SU-DHL-6 (cell line): ENCODE data around the gene C11orf86.

Experiments used
- H2AFZ ChIP-seq: fragments of 200-600 bp; sonication (generic); 2 replicates; pipeline ENCODE4 v1.6.1; 2014; ENCODE audit warnings: low read depth, mild to moderate bottlenecking, moderate library complexity, mixed read lengths, antibody characterized with exemption, low read length; ENCODE audit not compliant: severe bottlenecking
- H3F3A ChIP-seq: fragments of 200-600 bp; shearing (Covaris generic); 2 replicates; pipeline ENCODE4 v1.6.0; 2016; ENCODE audit warnings: antibody characterized with exemption, mild to moderate bottlenecking; ENCODE audit not compliant: insufficient read depth
- H3K27ac ChIP-seq: fragments of 200-600 bp; sonication (generic); 2 replicates; pipeline ENCODE4 v1.5.1; 2016; ENCODE audit warnings: low read depth, mild to moderate bottlenecking, low read length, moderate library complexity, mixed read lengths
- H3K27me3 ChIP-seq: fragments of 200-600 bp; sonication (generic), shearing (Covaris generic); 2 replicates; pipeline ENCODE4 v1.6.0; 2014; ENCODE audit warnings: mild to moderate bottlenecking, low read length
- H3K36me3 ChIP-seq: fragments of 200-600 bp; sonication (generic); 2 replicates; pipeline ENCODE4 v1.6.1; 2014; ENCODE audit warnings: mild to moderate bottlenecking, low read length, mixed read lengths
- H3K4me2 ChIP-seq: fragments of 300-600, 200-600 bp; shearing (Covaris generic), sonication (generic); 2 replicates; pipeline ENCODE4 v1.6.0; 2014; ENCODE audit warnings: low read length, low read depth, mild to moderate bottlenecking; ENCODE audit not compliant: poor library complexity, severe bottlenecking
- H3K4me3 ChIP-seq: fragments of 200-600 bp; sonication (generic); 2 replicates; pipeline ENCODE4 v1.5.1; 2014; ENCODE audit warnings: antibody characterized with exemption, low read length, mild to moderate bottlenecking, mixed read lengths; ENCODE audit not compliant: insufficient read depth, poor library complexity, severe bottlenecking
- H3K79me2 ChIP-seq: fragments of 200-600 bp; sonication (generic); 2 replicates; pipeline ENCODE4 v1.6.1; 2014; ENCODE audit warnings: mild to moderate bottlenecking, low read length, moderate library complexity; ENCODE audit not compliant: insufficient read depth
- H3K9ac ChIP-seq: fragments of 200-600 bp; sonication (generic); 2 replicates; pipeline ENCODE4 v1.7.0; 2014; ENCODE audit warnings: mild to moderate bottlenecking, low read length
- H3K9me2 ChIP-seq: fragments of 200-600 bp; sonication (generic); replicated peaks from 2 replicates; pipeline ENCODE4 v1.6.1; 2014; ENCODE audit warnings: low read length; ENCODE audit not compliant: insufficient read depth
- H3K9me3 ChIP-seq: fragments of 200-600 bp; sonication (generic); 2 replicates; pipeline ENCODE4 v1.6.1; 2014; ENCODE audit warnings: low read length, mixed read lengths; ENCODE audit not compliant: insufficient read depth
- H4K20me1 ChIP-seq: fragments of 200-600 bp; sonication (generic); 2 replicates; pipeline ENCODE4 v1.6.1; 2014; ENCODE audit warnings: low read depth, mild to moderate bottlenecking, antibody characterized with exemption, low read length, moderate library complexity, mixed read lengths
- CTCF ChIP-seq: fragments of 200-600 bp; sonication (generic); IDR thresholded peaks from one replicate; pipeline ENCODE4 v1.5.1; 2017; ENCODE audit warnings: antibody characterized with exemption, mild to moderate bottlenecking, low read length, moderate library complexity; ENCODE audit not compliant: insufficient read depth, poor library complexity, severe bottlenecking
- EZH2phosphoT487 ChIP-seq: fragments of 200-600 bp; sonication (generic), shearing (Covaris generic); conservative IDR thresholded peaks from 2 replicates; pipeline ENCODE4 v1.6.1; 2018; ENCODE audit warnings: mild to moderate bottlenecking, antibody characterized with exemption, low read length, moderate library complexity, mixed read lengths

The C11orf86 gene

GRCh38 chr11:66951135-66951534, 24.0 kb upstream of the C11orf86 start:
- no peak overlapping the region for H3K4me2 ChIP-seq
- TF ChIP-seq CTCF, result no peak
- no peak for TF ChIP-seq EZH2phosphoT487
- H4K20me1 ChIP-seq, result no peaks in the 10 kb centered on the region
- no peak overlapping the region for H3K9ac ChIP-seq
- H3K27me3 ChIP-seq, result no peaks in the 10 kb centered on the region
- H3K79me2 ChIP-seq, result no peaks in the 10 kb centered on the region
- no peak overlapping the region for H3K4me3 ChIP-seq
- H3F3A ChIP-seq, result no peaks in the 10 kb centered on the region
- H3K27ac ChIP-seq, result no peak overlapping the region
- no peak overlapping the region for H2AFZ ChIP-seq
- H3K9me2 ChIP-seq, result no peaks in the 10 kb centered on the region
- no peaks in the 10 kb centered on the region for H3K9me3 ChIP-seq
- no peaks in the 10 kb centered on the region for H3K36me3 ChIP-seq

GRCh38 chr11:66951927-66952337, 23.2 kb upstream of the C11orf86 start:
- no peaks in the 10 kb centered on the region for H3K36me3 ChIP-seq
- H2AFZ ChIP-seq, result no peak overlapping the region
- no peaks in the 10 kb centered on the region for H3K9me2 ChIP-seq
- no peak overlapping the region for H3K4me2 ChIP-seq
- H3F3A ChIP-seq, result no peaks in the 10 kb centered on the region
- H3K4me3 ChIP-seq, result no peak overlapping the region
- no peaks in the 10 kb centered on the region for H3K79me2 ChIP-seq
- no peaks in the 10 kb centered on the region for H4K20me1 ChIP-seq
- TF ChIP-seq EZH2phosphoT487 (no peak), CTCF (no peak)
- H3K27me3 ChIP-seq, result no peaks in the 10 kb centered on the region
- no peaks in the 10 kb centered on the region for H3K9me3 ChIP-seq
- H3K27ac ChIP-seq, result no peak overlapping the region
- H3K9ac ChIP-seq, result no peak overlapping the region

GRCh38 chr11:66953081-66953833, 21.8 kb upstream of the C11orf86 start:
- no peaks in the 10 kb centered on the region for H3K79me2 ChIP-seq
- H3K27me3 ChIP-seq, result no peaks in the 10 kb centered on the region
- no peaks in the 10 kb centered on the region for H3K9me3 ChIP-seq
- no peak overlapping the region for H3K27ac ChIP-seq
- H3K4me2 ChIP-seq, result no peak overlapping the region
- no peak overlapping the region for H3K4me3 ChIP-seq
- no peak overlapping the region for H3K9ac ChIP-seq
- no peaks in the 10 kb centered on the region for H3K9me2 ChIP-seq
- no peaks in the 10 kb centered on the region for H3F3A ChIP-seq
- no peak for TF ChIP-seq EZH2phosphoT487
- TF ChIP-seq CTCF, result no peak
- no peaks in the 10 kb centered on the region for H3K36me3 ChIP-seq
- no peak overlapping the region for H2AFZ ChIP-seq
- H4K20me1 ChIP-seq, result no peaks in the 10 kb centered on the region
